GM18951 (cell line): ENCODE data around the gene CDC6.
"Not testable (repeated sequence)": the region's sequence is repeated elsewhere in the genome, so short reads cannot be mapped to it uniquely, and the experiment has no call there.

ENCODE experiments used
- POLR2A ChIP-seq: IDR thresholded peaks from 4 replicates; pipeline ENCODE4 v1.6.1; 2011; ENCODE audit warnings: mild to moderate bottlenecking; ENCODE audit not compliant: insufficient read length, insufficient read depth; ENCODE audit errors: extremely low read depth
- in situ Hi-C: fragments of 300-500 bp; cut with MboI; formaldehyde crosslinking; loops from one replicate; pipeline ENCODE4 v1.12.0; 2022; ENCODE audit warnings: low sequenced_read_pairs, mixed read lengths, inconsistent platforms; ENCODE audit not compliant: unreplicated experiment

CDC6 gene

GRCh38 chr17:40298726-40299125 lies 11.0 kb downstream of the CDC6 start:
- no peak for TF ChIP-seq POLR2A
- in situ Hi-C loops: no loop called here

DNA sequence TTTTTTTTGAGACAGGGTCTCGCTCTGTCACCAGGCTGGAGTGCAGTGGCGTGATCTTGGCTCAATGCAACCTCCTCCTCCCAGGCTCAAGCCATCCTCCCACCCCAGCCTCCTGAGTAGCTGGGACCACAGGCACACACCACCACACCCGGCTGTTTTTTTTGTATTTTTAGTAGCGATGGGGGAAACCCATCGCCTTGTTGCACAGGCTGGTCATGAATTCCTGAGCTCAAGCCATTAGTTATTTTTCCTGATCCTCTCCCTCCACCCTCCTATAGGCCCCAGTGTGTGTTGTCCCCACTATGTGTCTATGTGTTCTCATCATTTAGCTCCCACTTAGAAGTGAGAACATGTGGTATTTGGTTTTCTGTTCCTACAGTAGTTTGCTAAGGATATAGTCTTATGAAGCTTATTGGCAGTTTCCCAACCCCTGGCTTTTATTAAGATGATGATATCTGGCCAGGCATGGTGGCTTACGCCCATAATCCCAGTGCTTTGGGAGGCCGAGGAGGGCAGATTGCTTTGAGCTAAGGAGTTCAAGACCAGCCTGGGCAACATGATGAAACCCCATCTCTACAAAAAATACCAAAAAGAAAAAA lies 11.6 kb downstream of the CDC6 start:
- in situ Hi-C loops: not testable (repeated sequence)

GRCh38 chr17:40301315-40301714 lies 13.6 kb downstream of the CDC6 start:
- in situ Hi-C loops: loop anchor here (5.0 kb wide), 1 partner anchor 51 kb away; no protein-coding TSS in a partner anchor
- TF ChIP-seq POLR2A: no peak

DNA sequence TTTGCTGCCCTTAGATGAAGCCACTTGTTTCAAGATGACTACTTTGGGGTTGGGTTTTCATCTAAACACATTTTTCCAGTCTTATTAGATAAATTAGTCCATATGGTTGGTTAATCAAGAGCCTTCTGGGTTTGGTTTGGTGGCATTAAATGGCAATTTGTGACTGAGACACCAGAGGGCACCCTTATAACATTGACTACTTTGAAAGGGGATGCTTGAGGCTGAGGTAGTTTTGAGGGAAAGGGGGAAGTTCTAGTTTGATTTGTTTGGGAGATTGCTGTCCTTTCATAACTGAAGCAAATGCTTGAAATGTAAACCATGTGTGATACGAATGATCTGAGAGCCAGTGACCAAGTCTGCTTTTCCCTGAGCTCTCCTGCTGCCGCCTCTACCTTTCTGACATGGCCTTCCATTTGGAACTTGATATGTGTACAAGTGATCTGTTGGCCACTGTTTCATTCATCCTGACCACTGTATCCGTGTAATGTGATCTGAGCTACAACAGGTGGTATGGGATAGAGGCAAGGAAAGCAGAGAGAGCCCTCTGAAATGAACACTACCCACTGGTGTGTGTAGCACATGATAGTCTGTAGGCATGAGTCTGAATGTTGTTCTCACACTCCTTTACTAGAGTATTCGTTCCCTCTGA lies 15.5 kb downstream of the CDC6 start:
- in situ Hi-C loops: loop anchor here (5.0 kb wide), 1 partner anchor 49 kb away; no protein-coding TSS in a partner anchor
- no peak for TF ChIP-seq POLR2A

DNA sequence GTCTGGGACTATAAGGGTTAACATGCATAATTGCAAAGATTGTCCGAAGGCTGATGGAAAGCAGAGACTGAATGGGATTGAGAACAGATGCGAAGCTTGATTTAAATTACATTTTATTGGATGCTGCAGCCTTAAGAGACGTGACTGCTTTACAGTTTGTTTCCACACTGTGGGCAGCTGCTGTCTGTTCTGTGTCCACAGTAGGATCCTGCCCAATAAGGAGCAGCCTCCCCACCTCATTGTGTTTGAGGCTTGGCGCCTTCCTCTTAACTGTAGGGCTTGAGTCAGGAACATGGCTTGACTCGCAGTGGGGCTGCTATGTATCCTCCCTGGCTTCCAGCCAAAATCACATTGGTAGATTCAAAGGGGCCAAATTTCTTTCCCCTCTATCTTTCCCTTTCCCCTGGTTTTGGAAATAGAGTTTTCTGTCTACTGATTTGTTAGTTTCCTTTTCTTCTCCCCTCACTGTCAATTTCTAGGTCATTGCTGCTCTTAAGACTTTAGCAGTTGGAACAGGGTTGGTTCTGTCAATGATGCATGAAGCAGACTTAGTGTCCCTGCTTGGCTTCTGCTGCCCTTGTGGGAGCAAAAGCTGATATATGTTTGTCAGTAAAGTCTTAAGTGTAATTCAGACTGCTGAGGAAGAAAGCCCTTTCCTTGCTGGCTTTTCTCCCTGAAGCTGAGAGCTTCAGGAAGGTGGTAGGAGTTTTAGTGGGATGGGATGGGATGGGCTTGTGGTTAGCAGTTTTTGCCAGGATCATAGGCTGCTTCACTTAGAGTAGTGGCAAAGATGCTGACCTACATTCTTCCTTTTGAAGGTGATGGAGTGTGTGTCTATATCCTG lies 16.3 kb downstream of the CDC6 start:
- in situ Hi-C loops: loop anchor here (5.0 kb wide), 1 partner anchor 48 kb away; no protein-coding TSS in a partner anchor
- TF ChIP-seq POLR2A: no peak

GRCh38 chr17:40304552-40304863 lies 16.8 kb downstream of the CDC6 start:
- in situ Hi-C loops: loop anchor here (5.0 kb wide), 1 partner anchor 48 kb away; no protein-coding TSS in a partner anchor

DNA sequence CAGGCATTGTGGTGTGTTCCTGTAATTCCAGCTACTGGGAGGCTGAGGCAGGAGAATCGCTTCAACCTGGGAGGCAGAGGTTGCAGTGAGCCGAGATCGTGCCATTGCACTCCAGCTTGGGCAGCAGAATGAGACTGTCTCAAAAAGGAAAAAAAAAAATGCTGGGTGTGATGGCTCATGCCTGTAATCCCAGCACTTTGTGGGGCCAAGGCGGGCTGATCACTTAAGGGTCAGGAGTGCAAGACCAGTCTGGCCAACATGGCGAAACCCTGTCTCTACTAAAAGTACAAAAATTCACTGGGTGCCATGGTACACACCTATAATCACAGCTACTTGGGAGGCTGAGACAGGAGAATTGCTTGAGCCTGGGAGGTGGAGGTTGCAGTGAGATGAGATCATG lies 17.2 kb downstream of the CDC6 start:
- in situ Hi-C loops: loop anchor here (5.0 kb wide), 1 partner anchor 47 kb away; no protein-coding TSS in a partner anchor

GRCh38 chr17:40306395-40306794 lies 18.7 kb downstream of the CDC6 start:
- TF ChIP-seq POLR2A: no peak
- in situ Hi-C loops: no loop called here

GRCh38 chr17:40307001-40307730 lies 19.5 kb downstream of the CDC6 start:
- no peak for TF ChIP-seq POLR2A
- in situ Hi-C loops: no loop called here

DNA sequence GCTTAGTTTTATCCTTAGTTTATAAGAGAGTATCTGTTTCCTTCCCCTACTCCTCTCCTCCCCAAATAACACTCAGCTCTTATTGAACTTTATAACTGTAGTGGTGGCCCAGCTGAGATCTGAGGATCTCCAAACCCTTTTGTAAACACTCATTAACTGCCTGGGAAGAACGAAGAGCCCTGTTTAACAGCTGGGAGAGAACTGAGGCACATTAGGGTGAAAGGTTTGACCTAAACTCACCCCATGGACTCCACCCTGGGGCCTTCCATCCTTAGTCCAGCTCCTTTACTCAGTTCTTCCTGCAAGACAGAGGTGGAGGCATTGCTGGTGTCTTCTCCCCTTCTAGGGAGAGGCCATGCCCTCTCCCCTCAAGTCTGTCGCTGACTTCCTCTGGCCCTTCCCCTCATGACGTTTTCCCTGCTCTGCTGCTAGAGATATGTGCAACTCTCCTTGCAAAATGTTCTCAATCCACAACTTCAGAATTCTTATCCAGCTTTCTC lies 20.1 kb downstream of the CDC6 start:
- no peak for TF ChIP-seq POLR2A
- in situ Hi-C loops: no loop called here

GRCh38 chr17:40309031-40309948 lies 21.6 kb downstream of the CDC6 start, which contains the start of gene RARA:
RARA (plus strand) TSS chr17:40309180; CDS start chr17:40331219, 22,039 bp downstream.
- in situ Hi-C loops: no loop called here

DNA sequence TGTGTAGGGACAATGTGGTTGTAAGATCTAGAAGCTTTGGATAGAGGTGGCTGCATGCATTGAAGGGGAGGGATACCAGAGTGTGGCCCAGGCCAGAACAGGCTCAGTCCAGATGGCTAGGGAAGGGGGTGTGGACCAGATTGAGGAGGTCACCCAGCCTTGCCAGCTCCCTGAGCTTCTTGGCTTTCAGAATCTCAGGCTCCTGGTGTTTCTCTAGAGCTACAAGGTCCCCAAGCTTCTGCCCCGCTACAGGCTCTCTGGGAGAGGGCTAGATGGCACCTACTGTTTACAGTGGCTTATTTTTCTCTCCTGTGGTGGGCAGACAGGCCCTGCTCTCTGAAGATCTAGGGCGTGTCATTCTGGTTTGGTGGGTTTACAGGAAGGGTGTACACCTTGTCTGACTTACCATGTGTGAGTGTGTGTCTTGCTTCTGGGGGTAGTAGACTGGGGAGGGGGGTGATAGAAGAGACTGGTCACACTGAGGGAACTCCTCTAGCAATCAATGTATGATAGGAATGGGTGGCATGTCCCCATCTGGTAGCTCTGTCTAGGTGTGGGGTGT lies 22.4 kb downstream of the CDC6 start:
- TF ChIP-seq POLR2A: no peak
- in situ Hi-C loops: no loop called here

More at GRCh38 chr17:40309031-40309948, 21.6 kb downstream of the CDC6 start, which contains the start of gene RARA:
- no peak for TF ChIP-seq POLR2A

- no peak for TF ChIP-seq POLR2A
- in situ Hi-C loops: no loop called here
These were observed 23.3 kb downstream of the CDC6 start for GRCh38 chr17:40310882-40311391.
